Measurements from ENCODE around the gene LILRA6.
"Not testable (repeated sequence)": the region's sequence is repeated elsewhere in the genome, so short reads cannot be mapped to it uniquely, and the experiment has no call there.

The LILRA6 gene

GRCh38 chr19:54242646-54243045, at the start of gene LILRA6:
LILRA6 (minus strand) TSS chr19:54242790.
- DNase-seq; in situ Hi-C loops (cut with HindIII; ENCODE audit: low pct_ligation_motif_present, low pct_unique_long_range_greater_than_20kb, low sequenced_read_pairs): not testable (repeated sequence)

- in situ Hi-C loops (cut with HindIII; ENCODE audit: low pct_ligation_motif_present, low pct_unique_long_range_greater_than_20kb, low sequenced_read_pairs), result not testable (repeated sequence)
Observed at GRCh38 chr19:54289160-54289559, 46.6 kb upstream of the LILRA6 start.

GRCh38 chr19:54287456-54287855, 44.9 kb upstream of the LILRA6 start:
- in situ Hi-C loops (cut with HindIII; ENCODE audit: low pct_ligation_motif_present, low pct_unique_long_range_greater_than_20kb, low sequenced_read_pairs), result no loop called here
- DNase-seq, result no peak

More at GRCh38 chr19:54289160-54289559, 46.6 kb upstream of the LILRA6 start:
- DNase-seq, result not testable (repeated sequence)

- DNase-seq; in situ Hi-C loops (cut with HindIII; ENCODE audit: low pct_ligation_motif_present, low pct_unique_long_range_greater_than_20kb, low sequenced_read_pairs): not testable (repeated sequence)
Observed at GRCh38 chr19:54286283-54286682, 43.7 kb upstream of the LILRA6 start.

GRCh38 chr19:54285427-54286056, 43.0 kb upstream of the LILRA6 start:
- DNase-seq; in situ Hi-C loops (cut with HindIII; ENCODE audit: low pct_ligation_motif_present, low pct_unique_long_range_greater_than_20kb, low sequenced_read_pairs): not testable (repeated sequence)

- in situ Hi-C loops (cut with HindIII; ENCODE audit: low pct_ligation_motif_present, low pct_unique_long_range_greater_than_20kb, low sequenced_read_pairs), result no loop called here
Observed at GRCh38 chr19:54282686-54283470, 40.3 kb upstream of the LILRA6 start.

GRCh38 chr19:54281729-54282075, 39.1 kb upstream of the LILRA6 start:
- DNase-seq; in situ Hi-C loops (cut with HindIII; ENCODE audit: low pct_ligation_motif_present, low pct_unique_long_range_greater_than_20kb, low sequenced_read_pairs): not testable (repeated sequence)

More at GRCh38 chr19:54282686-54283470, 40.3 kb upstream of the LILRA6 start:
- DNase-seq, result no peak

- in situ Hi-C loops (cut with HindIII; ENCODE audit: low pct_ligation_motif_present, low pct_unique_long_range_greater_than_20kb, low sequenced_read_pairs), result no loop called here
- no peak for DNase-seq
Observed at GRCh38 chr19:54281007-54281728, 38.6 kb upstream of the LILRA6 start, which contains the start of gene LILRB2. LILRB2 (minus strand) TSS chr19:54281110; CDS start chr19:54280496, 614 bp downstream.

GRCh38 chr19:54280441-54280840, 37.9 kb upstream of the LILRA6 start:
- in situ Hi-C loops (cut with HindIII; ENCODE audit: low pct_ligation_motif_present, low pct_unique_long_range_greater_than_20kb, low sequenced_read_pairs), result not testable (repeated sequence)

GRCh38 chr19:54280025-54280424, 37.4 kb upstream of the LILRA6 start:
- in situ Hi-C loops (cut with HindIII; ENCODE audit: low pct_ligation_motif_present, low pct_unique_long_range_greater_than_20kb, low sequenced_read_pairs); DNase-seq: not testable (repeated sequence)

More at GRCh38 chr19:54280441-54280840, 37.9 kb upstream of the LILRA6 start:
- not testable (repeated sequence) for DNase-seq

GRCh38 chr19:54279406-54279962, 36.9 kb upstream of the LILRA6 start:
- in situ Hi-C loops (cut with HindIII; ENCODE audit: low pct_ligation_motif_present, low pct_unique_long_range_greater_than_20kb, low sequenced_read_pairs), result no loop called here
- no peak for DNase-seq

- in situ Hi-C loops (cut with HindIII; ENCODE audit: low pct_ligation_motif_present, low pct_unique_long_range_greater_than_20kb, low sequenced_read_pairs); DNase-seq: not testable (repeated sequence)
Observed at GRCh38 chr19:54278571-54279195, 36.1 kb upstream of the LILRA6 start.

GRCh38 chr19:54278056-54278455, 35.5 kb upstream of the LILRA6 start:
- DNase-seq; in situ Hi-C loops (cut with HindIII; ENCODE audit: low pct_ligation_motif_present, low pct_unique_long_range_greater_than_20kb, low sequenced_read_pairs): not testable (repeated sequence)

- DNase-seq; in situ Hi-C loops (cut with HindIII; ENCODE audit: low pct_ligation_motif_present, low pct_unique_long_range_greater_than_20kb, low sequenced_read_pairs): not testable (repeated sequence)
Observed at GRCh38 chr19:54277111-54277615, 34.6 kb upstream of the LILRA6 start.

- in situ Hi-C loops (cut with HindIII; ENCODE audit: low pct_ligation_motif_present, low pct_unique_long_range_greater_than_20kb, low sequenced_read_pairs), result no loop called here
- DNase-seq, result no peak
Observed at GRCh38 chr19:54275951-54276350, 33.4 kb upstream of the LILRA6 start.

- in situ Hi-C loops (cut with HindIII; ENCODE audit: low pct_ligation_motif_present, low pct_unique_long_range_greater_than_20kb, low sequenced_read_pairs); DNase-seq: not testable (repeated sequence)
Observed at GRCh38 chr19:54274516-54274915, 31.9 kb upstream of the LILRA6 start.

- DNase-seq, result no peak
- in situ Hi-C loops (cut with HindIII; ENCODE audit: low pct_ligation_motif_present, low pct_unique_long_range_greater_than_20kb, low sequenced_read_pairs), result no loop called here
Observed at GRCh38 chr19:54273821-54274220, 31.2 kb upstream of the LILRA6 start.

- DNase-seq; in situ Hi-C loops (cut with HindIII; ENCODE audit: low pct_ligation_motif_present, low pct_unique_long_range_greater_than_20kb, low sequenced_read_pairs): not testable (repeated sequence)
Observed at GRCh38 chr19:54272181-54272580, 29.6 kb upstream of the LILRA6 start.
